CD1c-positive myeloid dendritic cell (primary cell): ENCODE data around the gene SMYD3.
A peak's percentile ranks its signal among the peaks of the same experiment; 100 is the strongest.

Experiments used
- DNase-seq: peaks from one replicate; pipeline ENCODE4 v3.0.0-alpha.2; 2016; ENCODE audit errors: extremely low spot score

SMYD3 gene

DNA sequence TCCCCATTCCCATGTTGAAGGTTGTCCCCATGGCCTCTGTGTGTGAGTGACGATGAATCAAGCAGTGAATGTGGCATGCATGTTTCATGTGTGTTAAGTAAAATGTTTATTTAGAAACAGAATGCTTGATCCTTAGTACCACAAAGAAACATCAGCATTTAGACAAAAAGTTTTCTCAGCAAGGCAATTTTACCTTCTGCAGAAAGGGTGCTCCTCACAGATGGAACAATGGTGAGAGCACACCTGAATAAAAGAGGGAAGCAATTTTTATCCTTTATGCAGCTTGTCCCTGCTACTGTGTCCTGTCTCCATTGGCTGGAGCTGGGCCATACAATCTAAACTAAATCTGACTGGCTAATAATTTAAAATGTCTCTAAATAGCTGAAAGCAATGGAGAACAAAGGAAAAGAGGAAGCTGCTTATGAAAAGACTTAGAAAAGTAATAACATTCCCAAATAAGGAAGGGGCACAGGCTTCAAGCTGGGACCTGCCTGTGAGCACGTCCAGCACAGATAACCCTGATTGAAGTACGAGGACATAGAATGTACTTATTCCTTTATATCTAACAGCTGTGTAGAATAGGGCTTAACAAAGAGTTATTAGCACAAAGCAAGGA is 8.4 kb upstream of the SMYD3 start:
- no peak for DNase-seq

- no peak for DNase-seq
Observed at GRCh38 chr1:246513619-246514343, 6.7 kb upstream of the SMYD3 start.

DNA sequence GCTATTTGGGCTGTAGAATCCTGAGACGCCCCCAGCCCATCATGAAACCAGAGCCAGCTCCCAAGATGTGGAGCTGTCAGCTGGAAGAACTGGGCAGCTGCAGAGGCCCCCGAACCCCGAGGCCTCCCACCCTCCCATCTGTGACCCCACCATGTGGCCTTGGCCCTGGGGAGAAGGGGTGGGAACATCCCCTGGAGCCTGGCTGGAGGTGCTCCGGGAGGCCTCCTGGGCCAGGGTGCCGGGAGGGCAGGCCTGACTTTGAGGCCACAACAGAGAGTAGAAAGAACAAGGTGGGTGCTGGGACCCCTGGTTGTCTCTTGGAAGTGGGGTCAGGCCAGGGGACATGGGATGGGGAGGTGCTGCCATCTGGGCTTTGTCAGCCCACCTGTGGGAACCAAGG is 6.0 kb upstream of the SMYD3 start:
- DNase-seq: no peak

DNA sequence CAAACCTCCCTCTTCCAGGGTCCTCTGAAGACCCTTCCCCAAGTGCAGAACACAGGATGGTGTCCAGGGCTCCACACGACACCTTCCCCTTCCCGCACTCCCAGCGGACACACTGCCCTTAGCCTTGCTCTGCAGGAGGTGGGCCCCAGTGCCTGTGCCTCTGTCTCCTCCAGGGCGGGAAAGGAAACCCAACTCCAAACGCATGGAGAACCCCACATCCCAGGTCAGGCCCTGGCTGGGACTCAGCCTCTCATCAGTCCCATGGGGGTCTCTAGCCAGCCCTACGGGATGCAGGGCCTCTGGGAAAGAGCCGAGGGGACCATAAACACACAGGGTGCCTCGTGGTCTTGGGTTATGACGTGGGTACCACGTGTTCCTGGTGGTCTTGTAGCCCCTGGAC is 5.6 kb upstream of the SMYD3 start:
- DNase-seq: no peak

GRCh38 chr1:246512230-246512629 is 5.2 kb upstream of the SMYD3 start:
- DNase-seq: no peak

DNA sequence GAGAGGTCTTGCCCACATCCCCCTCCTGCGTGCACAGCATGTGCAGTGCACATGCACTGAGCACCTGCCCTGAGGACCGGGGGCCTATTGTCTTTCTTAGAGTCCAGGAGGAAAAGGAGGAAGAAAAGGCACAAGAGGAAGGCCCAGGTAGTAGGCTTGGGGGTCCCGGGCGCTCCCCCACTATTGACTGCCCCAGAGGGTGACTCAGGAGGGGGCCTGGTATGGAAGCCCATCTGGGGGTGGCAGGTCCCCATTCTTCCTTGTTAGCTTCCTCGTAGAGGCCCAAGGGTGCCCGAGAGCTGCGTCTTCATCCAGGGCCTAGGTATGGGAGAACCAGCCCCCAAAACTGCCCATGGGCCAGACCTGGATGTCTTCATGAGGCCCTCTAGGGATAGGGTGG is 4.1 kb upstream of the SMYD3 start:
- DNase-seq: no peak

DNA sequence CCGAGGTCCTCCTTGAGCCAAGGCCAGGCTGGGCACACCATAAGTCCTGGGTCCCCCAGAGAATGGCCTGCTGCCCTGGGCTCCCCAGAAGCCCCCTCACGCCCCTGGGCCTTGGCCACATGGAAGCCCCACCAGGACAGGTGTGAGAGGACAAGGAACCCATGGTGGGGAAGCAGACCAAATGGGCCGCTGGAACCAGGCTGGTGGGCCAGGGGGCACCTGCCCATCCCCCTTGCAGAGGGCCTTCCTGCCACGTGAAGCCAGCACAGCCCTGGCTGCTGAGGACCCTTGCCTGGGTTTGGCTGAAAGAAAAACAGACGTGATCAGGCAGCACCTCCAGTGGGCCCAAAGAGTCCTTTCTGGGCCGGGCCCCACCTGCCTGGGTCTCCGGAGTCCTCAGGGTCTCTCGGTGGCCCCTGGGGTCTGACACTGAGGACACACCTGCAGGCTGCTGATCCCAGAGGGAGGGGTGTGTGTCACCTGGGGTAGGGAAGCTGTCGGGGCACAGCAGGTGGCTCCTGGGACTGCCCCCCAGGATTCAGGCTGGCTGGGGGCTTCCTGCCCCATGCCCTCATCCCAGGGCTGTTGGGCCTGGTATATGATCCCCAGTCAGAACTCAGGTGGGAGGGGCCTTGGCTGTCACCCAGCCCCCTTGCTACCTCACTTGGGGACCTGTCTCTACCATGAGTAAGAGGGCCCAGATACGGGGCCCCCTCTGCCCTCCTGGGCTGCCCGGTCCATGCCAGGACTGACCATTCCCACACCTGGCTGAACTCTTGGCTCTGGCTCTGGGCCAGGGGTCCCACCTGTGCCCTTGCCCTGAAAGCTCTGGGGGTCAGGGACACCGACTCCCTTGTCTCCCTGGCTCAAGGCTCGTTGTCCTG is 3.3 kb upstream of the SMYD3 start:
- DNase-seq: no peak

DNA sequence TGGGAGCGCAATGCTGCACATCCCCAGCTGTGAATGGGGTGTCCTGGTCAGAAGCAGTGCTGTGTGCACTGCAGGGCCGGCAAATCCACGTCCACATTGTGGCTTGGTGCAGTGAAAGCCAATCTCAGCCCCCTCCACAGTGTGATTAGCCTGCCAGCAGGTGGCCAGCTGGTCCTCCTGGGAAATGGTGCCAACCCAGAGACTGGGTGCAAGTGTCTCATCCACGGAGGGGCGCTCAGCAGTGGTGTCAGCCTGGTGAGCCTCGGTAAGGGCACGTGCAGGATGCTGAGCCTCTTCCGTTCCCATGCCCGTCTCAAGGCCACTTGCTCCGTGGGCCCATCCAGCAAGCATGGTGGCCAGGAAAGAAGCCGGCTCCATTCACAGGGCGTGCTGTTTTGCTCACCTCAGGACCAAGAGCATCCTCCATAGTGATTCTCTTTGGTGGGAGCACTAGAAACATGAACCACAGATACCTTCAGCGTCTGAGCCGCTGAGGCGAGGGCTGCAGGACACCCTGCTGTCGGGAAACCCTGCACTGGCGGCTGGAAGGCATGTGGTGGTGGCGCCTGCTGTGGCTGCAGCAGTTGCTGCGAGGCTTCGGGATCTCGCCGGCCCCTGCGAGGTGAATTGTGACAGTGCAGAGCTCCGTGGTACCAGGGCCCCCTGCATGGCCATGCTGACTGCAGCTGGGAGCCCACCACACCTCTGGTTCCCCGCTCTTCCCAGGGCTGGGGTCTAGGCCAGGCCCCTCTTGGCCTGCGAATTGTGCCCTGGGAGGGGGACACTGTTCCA is 2.0 kb upstream of the SMYD3 start:
- DNase-seq: no peak

- DNase-seq: no peak
Observed at GRCh38 chr1:246506367-246506673, 759 bp downstream of the SMYD3 start.

- no peak for DNase-seq
Observed at GRCh38 chr1:246503341-246503740, 3.7 kb downstream of the SMYD3 start.

DNA sequence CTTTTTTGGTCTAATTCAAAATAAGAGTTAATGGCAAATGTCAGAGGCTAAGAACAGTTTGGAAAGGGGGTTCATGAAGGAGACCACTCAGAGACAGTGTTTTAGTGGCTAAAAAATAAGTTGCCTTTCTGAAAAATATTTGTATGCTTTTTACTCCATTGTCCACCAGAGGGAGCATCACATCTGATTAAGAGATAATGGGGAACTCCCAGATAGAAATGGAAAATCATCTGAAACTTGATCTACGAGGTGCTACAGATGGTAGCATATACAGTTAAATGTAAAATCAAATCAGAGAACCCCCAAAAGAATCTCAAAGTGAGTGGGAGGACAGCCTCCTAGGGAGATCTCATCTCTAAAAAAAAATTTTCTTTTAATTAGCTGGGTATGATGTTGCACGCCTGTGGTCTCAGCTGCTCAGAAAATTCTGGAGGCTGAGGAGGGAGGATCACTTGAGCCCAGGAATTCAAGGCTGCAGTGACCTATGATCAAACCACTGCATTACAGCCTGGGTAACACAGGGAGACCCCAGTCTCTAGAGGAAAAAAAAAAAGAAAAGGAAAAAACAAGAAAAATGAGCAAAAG is 9.7 kb downstream of the SMYD3 start:
- DNase-seq: peak; percentile 82

DNA sequence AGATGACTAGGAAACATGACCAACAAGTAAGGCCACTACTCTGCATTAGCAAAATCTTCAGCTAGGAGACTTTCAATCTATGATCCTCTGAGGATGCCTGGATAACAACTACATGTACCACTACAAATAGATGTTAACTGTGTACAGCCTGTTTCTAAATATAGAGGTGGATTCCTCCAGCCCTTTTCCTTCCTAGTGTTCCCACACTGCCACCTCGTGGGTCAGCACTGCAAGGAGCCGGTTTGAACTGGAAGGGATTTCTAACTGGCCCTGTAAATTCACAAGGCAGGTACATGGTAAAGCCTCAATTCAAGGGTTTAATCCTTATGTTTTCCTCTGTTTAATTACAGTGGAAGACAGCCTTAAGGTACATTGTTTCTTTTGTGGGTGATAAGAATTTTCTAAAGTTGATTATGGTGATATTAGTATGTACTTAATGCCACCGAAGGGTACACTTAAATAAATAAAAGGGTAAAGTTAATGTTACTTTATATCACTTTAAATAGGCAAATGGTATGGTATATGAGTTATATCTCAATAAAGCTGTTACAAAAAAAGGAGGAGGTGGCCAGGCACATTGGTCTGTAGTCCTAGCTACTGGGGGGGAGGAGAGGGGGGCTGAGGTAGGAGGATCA is 14.4 kb downstream of the SMYD3 start:
- DNase-seq: peak; percentile 31

DNA sequence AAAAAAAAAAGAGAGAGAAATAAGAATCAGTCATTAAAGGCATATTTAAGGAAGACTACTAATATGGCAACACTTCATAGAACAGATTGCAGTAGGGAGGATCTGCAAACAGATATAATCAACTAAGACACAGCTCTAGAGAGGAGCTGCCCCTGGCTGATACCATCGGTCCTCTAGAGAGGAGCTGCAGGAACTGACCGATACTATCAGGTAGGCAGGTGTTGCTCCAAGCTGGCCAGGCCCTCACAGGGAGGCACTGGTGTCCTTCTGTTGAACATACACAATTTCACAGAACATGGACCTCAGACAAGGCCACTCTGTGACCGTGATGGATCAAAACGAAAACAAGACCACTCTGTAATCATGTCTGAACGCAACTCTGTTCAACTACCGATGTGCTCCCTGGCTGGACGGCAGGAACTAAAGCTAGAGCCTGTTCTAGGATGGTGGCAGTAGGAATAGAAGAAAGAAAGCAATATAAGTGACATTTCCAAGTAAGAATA is 15.5 kb downstream of the SMYD3 start:
- no peak for DNase-seq

GRCh38 chr1:246488674-246489073 is 18.4 kb downstream of the SMYD3 start:
- no peak for DNase-seq

DNA sequence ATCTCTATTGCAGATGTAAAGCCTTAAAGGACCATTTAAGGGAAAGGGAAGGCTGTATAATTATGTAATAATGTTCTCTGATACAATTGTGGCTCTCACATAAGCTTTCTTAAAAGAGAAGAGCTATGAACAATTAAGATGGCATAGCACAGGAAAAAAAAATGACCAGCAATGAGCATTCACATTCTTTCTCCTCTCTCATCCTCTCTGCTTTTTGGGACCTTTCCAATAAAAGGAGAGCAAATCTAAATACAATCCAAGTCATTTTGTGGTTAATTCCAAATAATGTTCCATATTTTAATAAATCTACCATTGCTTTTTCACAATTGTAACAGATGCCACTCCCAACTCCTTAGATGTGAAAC is 23.5 kb downstream of the SMYD3 start:
- no peak for DNase-seq

- DNase-seq: no peak
Observed at GRCh38 chr1:246482805-246483568, 24.1 kb downstream of the SMYD3 start.

GRCh38 chr1:246479061-246479460 is 28.0 kb downstream of the SMYD3 start:
- no peak for DNase-seq

GRCh38 chr1:246477634-246478033 is 29.4 kb downstream of the SMYD3 start:
- no peak for DNase-seq

DNA sequence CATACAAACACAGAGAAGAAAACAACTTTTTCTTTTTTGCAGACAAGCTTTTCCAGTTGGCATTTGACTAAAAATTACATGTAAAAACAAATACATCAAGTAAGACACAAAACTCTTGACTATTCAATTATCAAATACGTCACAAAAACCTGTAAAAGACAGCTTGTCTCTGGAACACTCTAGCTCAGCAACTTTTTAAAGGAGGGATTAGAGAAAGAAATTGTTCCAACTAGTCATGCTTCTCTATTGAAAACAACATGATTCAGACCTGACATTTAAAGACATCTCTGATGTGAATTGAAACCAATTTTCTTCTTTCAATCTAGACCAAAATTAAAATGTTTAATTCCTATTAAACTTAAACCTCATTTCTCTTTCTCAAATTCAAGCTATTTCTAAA is 30.3 kb downstream of the SMYD3 start:
- DNase-seq: no peak

DNA sequence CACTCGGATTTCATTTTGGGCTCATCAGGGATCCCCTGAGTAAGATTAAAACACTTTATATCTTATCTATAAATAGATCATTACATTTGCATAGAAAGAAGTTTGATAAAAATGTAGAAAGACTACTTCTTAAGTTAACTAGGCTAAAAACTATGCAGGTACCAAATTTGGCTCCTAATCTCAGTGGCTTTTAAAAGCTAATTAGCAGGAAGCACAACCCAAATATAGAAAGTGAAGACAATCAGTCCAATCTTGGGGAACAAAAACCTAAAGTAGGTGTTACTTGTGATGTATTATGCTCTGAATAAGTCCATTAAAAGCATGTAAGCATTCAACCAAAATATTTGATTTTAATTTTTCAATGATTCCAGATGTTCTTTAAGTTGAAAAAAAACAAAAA is 35.4 kb downstream of the SMYD3 start:
- DNase-seq: no peak
